Right forelimb (tissue), 1 donor: Measurements from ENCODE around the gene PDYN.

Experiments used
- DNase-seq: peaks from one replicate; pipeline ENCODE4 v3.0.0-alpha.2; 2018

PDYN gene

GRCh38 chr20:1932971-1933370 is 60.9 kb downstream of the PDYN start:
- DNase-seq: no peak

- no peak for DNase-seq
These were observed 62.0 kb downstream of the PDYN start for GRCh38 chr20:1931830-1932229.

GRCh38 chr20:1930165-1930564 is 63.7 kb downstream of the PDYN start:
- DNase-seq: no peak

GRCh38 chr20:1929460-1929859 is 64.4 kb downstream of the PDYN start:
- no peak for DNase-seq

GRCh38 chr20:1928782-1929181 is 65.1 kb downstream of the PDYN start:
- DNase-seq: no peak
